Type B pancreatic cell (in vitro differentiated cells): ENCODE data around the gene CACNA1F. TPM values are rescaled to one million over a fixed set of nuclear protein-coding genes. Genes with fewer than 3 reads are reported as not detected.

Source experiments
- DNase-seq: peaks from one replicate; pipeline ENCODE4 v3.0.0; 2021; ENCODE audit warnings: mixed read lengths; ENCODE audit not compliant: unreplicated experiment; ENCODE audit errors: extremely low spot score
- H3K27ac Mint-ChIP-seq: 2 replicates; pipeline ENCODE4 v1.8.0; 2021; ENCODE audit warnings: mild to moderate bottlenecking, mixed read lengths
- H3K27me3 Mint-ChIP-seq: 2 replicates; pipeline ENCODE4 v1.8.0; 2021; ENCODE audit warnings: mixed read lengths
- H3K36me3 Mint-ChIP-seq: 2 replicates; pipeline ENCODE4 v1.8.0; 2021; ENCODE audit warnings: mixed read lengths
- H3K4me1 Mint-ChIP-seq: one replicate; pipeline ENCODE4 v1.8.0; 2021; ENCODE audit warnings: mixed read lengths; ENCODE audit not compliant: unreplicated experiment
- H3K4me3 Mint-ChIP-seq: 2 replicates; pipeline ENCODE4 v1.8.0; 2021; ENCODE audit warnings: mild to moderate bottlenecking, mixed read lengths
- H3K9me3 Mint-ChIP-seq: 2 replicates; pipeline ENCODE4 v1.8.0; 2021; ENCODE audit warnings: mixed read lengths
- total RNA-seq: library from RNA; stranded (reverse); gene quantifications from 2 replicates; pipeline ENCODE4 v1.2.1, GENCODE V29; 2021; ENCODE audit warnings: low replicate concordance
- TF ChIP-seq, protein P1 (sequence below): fragments of 200-600 bp; sonication (generic); conservative IDR thresholded peaks from 2 replicates; pipeline ENCODE4 v1.5.0; 2021; ENCODE audit warnings: antibody characterized with exemption, mild to moderate bottlenecking

CACNA1F gene
- total RNA-seq, 1 donor from 2014 or later, result 0.17 TPM

DNA sequence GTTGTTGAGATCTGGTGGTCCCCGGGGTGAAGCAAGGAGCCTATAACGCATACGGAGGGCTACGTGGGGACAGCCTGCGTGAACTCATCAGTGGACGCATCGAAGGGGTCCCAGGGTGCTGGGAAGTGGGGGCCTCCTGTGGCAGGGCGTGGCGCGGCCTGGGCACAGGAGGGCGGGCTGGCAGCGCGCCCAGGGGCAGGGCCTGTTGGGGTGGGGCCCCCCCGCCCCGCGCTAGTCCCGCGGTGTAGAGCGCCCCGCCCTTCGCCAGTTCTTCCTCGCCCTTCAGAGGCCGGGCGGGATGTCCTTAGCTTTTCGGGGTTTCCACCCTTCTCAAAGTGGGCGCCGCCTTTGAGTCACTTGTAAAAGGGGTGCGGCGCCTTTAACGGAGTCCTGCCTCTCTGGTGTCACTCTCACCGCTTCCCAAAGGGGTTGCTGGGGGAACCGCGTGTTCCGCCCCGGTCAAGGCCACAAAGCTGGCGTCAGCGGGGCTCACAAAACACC lies 60.8 kb downstream of the CACNA1F start:
- Mint-ChIP-seq H3K27me3 (peaks cover 17% of the 10 kb centered on the region), H3K36me3 (no peaks in the 10 kb centered on the region), H3K9me3 (no peaks in the 10 kb centered on the region), H3K4me1 (no peaks in the 10 kb centered on the region), H3K27ac (no peak overlapping the region), H3K4me3 (peak overlapping the region; percentile 83)
- no peak for DNase-seq
- TF ChIP-seq, protein P1, sequence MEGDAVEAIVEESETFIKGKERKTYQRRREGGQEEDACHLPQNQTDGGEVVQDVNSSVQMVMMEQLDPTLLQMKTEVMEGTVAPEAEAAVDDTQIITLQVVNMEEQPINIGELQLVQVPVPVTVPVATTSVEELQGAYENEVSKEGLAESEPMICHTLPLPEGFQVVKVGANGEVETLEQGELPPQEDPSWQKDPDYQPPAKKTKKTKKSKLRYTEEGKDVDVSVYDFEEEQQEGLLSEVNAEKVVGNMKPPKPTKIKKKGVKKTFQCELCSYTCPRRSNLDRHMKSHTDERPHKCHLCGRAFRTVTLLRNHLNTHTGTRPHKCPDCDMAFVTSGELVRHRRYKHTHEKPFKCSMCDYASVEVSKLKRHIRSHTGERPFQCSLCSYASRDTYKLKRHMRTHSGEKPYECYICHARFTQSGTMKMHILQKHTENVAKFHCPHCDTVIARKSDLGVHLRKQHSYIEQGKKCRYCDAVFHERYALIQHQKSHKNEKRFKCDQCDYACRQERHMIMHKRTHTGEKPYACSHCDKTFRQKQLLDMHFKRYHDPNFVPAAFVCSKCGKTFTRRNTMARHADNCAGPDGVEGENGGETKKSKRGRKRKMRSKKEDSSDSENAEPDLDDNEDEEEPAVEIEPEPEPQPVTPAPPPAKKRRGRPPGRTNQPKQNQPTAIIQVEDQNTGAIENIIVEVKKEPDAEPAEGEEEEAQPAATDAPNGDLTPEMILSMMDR, result no peak

DNA sequence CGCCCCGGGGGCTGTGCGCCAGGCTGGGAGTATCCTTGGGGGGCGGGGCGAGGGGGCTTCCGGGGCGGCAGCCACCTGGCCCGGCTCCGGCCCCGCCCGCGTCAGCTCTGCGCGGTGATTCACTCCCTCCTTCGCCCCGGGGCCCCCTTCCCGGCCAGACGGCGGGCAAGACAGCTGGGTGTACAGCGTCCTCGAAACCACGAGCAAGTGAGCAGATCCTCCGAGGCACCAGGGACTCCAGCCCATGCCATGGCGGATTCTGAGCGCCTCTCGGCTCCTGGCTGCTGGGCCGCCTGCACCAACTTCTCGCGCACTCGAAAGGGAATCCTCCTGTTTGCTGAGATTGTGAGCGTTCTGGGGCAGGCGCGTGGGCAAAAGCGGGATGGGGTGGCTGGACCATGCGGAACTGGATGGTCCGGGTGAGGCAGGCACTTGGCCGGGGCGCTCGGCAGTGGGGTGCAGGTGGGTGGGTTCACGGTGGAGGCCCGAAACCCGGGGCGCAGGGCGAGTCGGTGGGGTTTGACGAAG lies 61.3 kb downstream of the CACNA1F start, which contains the start of gene PLP2:
Gene PLP2, plus strand, starts transcription at position 147 of the 528 bp plus-strand sequence. Its CDS starts 103 bp downstream, at position 250.
- peak within 1 kb of the TSS; percentile 83 for H3K4me3 Mint-ChIP-seq
- peaks cover 17% of the 10 kb centered on the region for H3K27me3 Mint-ChIP-seq
- no peaks in the 10 kb centered on the region for H3K36me3 Mint-ChIP-seq
- DNase-seq, result no peak
- no peaks in the 10 kb centered on the region for H3K4me1 Mint-ChIP-seq
- H3K9me3 Mint-ChIP-seq, result no peaks in the 10 kb centered on the region
- no peak within 1 kb of the TSS for H3K27ac Mint-ChIP-seq
- TF ChIP-seq, protein P1, result no peak

DNA sequence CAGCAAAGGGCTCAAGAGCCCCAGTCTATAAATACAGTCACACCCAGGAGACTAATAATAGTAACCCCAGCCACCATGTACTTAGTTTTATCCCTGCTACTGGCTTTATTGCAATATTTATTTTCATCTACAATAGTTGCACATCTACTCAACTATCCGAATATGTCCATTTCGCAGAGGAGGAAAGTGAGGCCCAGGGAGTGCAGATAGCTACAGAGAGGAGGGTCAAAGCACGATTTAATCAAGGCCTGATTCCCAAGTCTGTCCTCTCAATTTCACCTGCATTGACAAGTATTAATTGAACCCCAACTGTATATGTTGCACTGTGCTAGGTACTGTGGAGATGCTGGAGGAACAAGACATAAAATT lies 65.4 kb downstream of the CACNA1F start:
- no peaks in the 10 kb centered on the region for H3K4me1 Mint-ChIP-seq
- TF ChIP-seq, protein P1, result no peak
- peaks cover 5% of the 10 kb centered on the region for H3K9me3 Mint-ChIP-seq
- H3K4me3 Mint-ChIP-seq, result no peak overlapping the region
- no peak overlapping the region for H3K27ac Mint-ChIP-seq
- no peak for DNase-seq
- peaks cover 10% of the 10 kb centered on the region for H3K27me3 Mint-ChIP-seq
- H3K36me3 Mint-ChIP-seq, result no peaks in the 10 kb centered on the region

DNA sequence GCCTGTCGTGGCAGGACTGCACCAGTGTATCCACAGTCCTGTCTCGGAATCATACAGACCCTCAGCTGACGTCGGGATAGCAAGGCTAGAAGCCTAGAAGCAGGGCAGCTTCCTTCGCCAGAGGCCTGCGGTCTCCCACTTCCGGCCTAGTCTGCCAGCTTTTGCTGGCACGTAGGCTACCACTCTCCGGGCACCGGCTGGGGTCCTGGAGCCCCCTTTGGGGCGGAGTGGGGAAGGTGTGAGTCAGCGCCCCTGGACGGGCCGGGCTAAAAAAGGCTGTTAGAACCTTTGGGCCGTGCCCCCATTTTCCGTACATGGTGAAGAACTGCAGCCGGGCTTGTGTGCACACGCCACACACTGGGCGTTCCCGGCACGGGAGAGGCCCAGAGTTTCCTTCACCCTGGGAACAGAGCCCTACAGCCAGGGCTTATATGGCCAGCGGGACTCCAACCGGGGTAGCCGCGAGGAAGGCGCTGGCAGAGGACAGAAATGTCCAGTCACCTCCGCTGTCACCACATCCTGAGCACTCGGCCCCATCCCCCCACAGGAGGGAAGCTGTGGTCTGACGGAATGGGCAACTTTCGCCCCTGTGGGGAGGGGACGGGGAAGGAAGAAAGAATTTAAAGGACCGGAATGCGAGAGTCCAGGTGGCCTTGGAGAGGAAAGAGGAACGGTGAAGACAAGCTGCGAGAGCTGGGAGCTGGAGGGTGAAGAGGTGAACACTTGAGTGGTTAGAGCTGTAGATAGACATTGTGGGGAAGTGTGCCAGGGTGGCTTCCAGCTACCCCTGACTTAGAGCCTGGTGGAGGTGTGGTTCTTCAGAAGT lies 66.0 kb downstream of the CACNA1F start:
- Mint-ChIP-seq H3K27me3 (peaks cover 8% of the 10 kb centered on the region), H3K36me3 (no peaks in the 10 kb centered on the region), H3K4me1 (no peaks in the 10 kb centered on the region), H3K27ac (peak overlapping the region; percentile 61), H3K4me3 (peak overlapping the region; percentile 83), H3K9me3 (peaks cover 5% of the 10 kb centered on the region)
- DNase-seq, result no peak
- TF ChIP-seq, protein P1, result no peak

DNA sequence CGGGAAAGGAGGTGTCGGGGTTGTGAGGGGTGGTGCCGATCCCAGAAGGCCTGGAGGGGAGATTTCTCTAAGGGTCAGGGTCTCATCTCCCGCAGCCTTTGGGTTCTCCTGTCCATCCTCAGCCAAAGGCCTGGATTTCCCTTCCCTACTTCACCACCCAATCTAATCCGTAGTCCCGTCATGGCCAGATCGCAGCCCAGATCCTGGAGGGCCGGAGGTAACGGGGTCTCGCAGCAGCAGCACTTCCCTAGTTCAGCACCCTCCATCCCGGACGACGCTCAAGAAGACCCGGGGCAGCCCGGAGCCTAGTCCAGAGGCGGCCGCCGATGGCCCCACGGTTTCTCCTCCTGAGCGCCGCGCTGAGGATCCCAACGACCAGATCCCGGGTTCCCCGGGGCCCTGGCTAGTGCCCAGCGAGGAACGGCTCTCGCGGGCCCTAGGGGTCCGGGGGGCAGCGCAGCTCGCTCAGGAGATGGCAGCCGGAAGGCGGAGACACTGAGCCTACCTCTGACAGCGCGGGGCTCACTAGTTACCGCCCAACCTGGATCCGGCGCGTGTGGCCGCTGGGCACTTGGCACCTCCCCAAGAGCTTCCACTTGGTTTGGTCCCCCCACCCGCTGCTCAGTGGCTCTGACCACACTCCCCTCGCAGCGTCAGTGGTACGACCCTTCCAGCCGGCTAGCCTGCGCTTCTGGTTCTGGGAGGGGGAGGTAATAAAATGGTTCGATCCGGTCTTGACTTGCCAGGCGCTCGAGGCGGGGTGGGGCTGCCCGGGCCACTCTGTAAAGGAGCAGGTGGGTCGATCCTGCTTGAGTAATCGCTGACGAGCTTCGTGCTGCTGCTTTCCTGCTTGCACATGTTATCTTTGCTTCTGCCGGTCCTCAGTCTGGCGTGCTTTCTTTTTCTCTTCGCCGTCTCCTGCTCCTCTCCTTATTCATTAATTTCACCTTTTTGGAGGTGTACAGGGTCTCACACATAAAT lies 66.9 kb downstream of the CACNA1F start:
- no peak for DNase-seq
- TF ChIP-seq, protein P1, result peak; percentile 37
- peak overlapping the region; percentile 83 for H3K4me3 Mint-ChIP-seq
- H3K9me3 Mint-ChIP-seq, result peaks cover 5% of the 10 kb centered on the region
- H3K27ac Mint-ChIP-seq, result peak overlapping the region; percentile 61
- H3K36me3 Mint-ChIP-seq, result no peaks in the 10 kb centered on the region
- no peaks in the 10 kb centered on the region for H3K4me1 Mint-ChIP-seq
- peaks cover 1% of the 10 kb centered on the region for H3K27me3 Mint-ChIP-seq
